ENCODE results near the gene ATP1A1. TPM values are rescaled to one million over a fixed set of nuclear protein-coding genes. Genes with fewer than 3 reads are reported as not detected.
A peak's percentile ranks its signal among the peaks of the same experiment; 100 is the strongest.

Gene ATP1A1
- total and polyA plus RNA-seq, 5 donors from 2014 or later: 52.4 to 228 (median 63.5) TPM

DNA sequence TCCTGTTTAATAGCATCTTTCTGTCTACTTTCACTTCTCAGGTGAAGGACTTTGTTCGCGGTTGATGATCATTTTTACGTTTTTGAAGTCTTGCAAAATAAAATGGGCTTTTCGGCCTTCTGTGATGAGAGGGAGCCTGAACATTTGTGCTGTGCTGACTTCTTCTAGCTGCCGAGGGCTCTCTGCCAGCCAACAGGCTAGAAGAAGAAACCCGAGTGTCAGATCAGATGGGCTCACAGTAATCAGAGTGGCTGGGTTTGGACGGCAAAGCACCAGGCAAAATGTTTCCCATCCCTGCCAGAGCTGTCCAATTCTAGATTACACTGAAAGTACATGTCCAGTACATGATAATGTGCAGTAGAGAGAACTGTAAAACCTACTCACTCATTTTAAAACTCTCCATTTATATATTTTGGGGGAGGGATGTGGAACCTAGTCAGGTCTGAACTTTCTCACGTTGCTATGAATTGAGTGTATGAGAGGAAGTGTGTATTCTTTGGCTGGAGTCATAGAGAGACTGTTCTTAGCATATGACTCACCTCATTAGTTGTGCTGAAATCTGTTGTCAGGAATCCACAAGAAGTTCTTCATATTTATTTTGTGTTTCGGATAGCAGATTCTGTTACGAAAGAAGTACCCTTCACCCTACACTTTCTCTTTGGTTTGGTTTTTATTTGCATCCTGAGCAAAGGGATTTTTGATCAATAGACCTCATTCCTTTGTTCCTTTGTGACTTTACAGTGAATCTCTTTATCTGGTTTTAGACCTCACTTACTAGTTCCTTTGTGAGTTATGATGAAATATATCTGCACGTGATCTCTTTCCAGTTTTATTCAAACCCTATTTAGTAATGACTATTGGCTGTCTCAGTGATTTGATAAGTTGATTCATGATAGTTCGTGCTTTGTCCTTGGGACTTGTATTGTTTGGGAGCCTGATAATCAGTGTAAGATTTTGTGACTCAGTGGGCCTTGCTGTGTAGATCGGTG, 4.8 kb downstream of the ATP1A1 start:
- Mint-ChIP-seq H3K27me3 (no peaks in the 10 kb centered on the region), H3K36me3 (peaks cover 4% of the 10 kb centered on the region), H3K4me3 (peak overlapping the region; percentile 87 to 99 (median 98)), H3K27ac (peak overlapping the region; percentile 96 to 98 (median 96)), H3K9me3 (no peaks in the 10 kb centered on the region), H3K4me1 (peaks cover 25 to 83% (median 69%) of the 10 kb centered on the region in 4 donors)
- ATAC-seq (ENCODE audit: low read depth in 2 of 2) (peak; percentile 76 to 78), DNase-seq (peak; percentile 27 to 87 (median 71))
- Histone ChIP-seq H3K36me3 (ENCODE audit: control insufficient read depth, insufficient read depth, low read length) (peaks cover 3% of the 10 kb centered on the region), H3K27ac (ENCODE audit: insufficient read depth, low read length, poor library complexity, severe bottlenecking) (peak overlapping the region; percentile 94), H3K4me1 (ENCODE audit: control insufficient read depth, insufficient read depth, low read length, poor library complexity, severe bottlenecking) (peaks cover 77% of the 10 kb centered on the region), H3K9me3 (ENCODE audit: control insufficient read depth in 2 of 2, low read length in 2 of 2) (no peaks in the 10 kb centered on the region), H3K27me3 (ENCODE audit: control insufficient read depth, insufficient read depth, low read length) (no peaks in the 10 kb centered on the region), H3K4me3 (ENCODE audit: low read depth, low read length) (peak overlapping the region; percentile 94)

DNA sequence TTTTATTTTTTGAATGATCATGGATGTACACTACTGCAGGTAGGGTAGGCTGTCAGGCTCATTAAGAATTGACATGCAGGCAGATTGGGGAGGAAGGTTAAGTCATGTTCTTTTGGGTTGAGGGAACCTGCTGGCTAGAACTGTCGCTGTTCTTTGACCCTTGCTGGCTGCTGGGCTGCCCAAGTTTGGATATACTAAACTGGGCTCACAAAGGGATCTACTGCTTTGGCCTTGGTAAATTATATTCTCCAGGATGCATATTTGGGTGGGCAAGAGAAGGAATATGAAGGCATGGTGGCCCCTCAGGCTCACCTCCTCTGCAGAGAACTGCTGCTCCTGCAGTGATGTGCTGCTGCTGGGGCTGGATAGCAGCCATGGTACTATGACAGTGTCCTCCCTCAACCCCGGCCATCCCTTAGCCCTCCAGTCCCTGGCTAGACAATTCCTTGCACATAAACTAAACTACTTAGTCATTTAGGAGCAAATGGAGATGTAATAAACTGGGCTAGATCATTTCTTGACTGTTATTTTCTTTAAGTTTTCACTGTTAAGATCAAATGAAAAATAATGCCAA, 6.1 kb downstream of the ATP1A1 start:
- ATAC-seq (ENCODE audit: low read depth in 2 of 2): no peak
- Mint-ChIP-seq H3K9me3 (no peaks in the 10 kb centered on the region), H3K36me3 (peaks cover 13% of the 10 kb centered on the region), H3K4me3 (peak overlapping the region; percentile 38 to 98 (median 84)), H3K27me3 (no peaks in the 10 kb centered on the region), H3K27ac (peak overlapping the region; percentile 89 to 96 (median 96)), H3K4me1 (peaks cover 25 to 97% (median 79%) of the 10 kb centered on the region in 4 donors)
- peak overlapping the region; percentile 94 for H3K27ac ChIP-seq (ENCODE audit: insufficient read depth, low read length, poor library complexity, severe bottlenecking)
- peak overlapping the region; percentile 94 for H3K4me3 ChIP-seq (ENCODE audit: low read depth, low read length)
- H3K4me1 ChIP-seq (ENCODE audit: control insufficient read depth, insufficient read depth, low read length, poor library complexity, severe bottlenecking): peaks cover 82% of the 10 kb centered on the region
- H3K27me3 ChIP-seq (ENCODE audit: control insufficient read depth, insufficient read depth, low read length): no peaks in the 10 kb centered on the region
- H3K36me3 ChIP-seq (ENCODE audit: control insufficient read depth, insufficient read depth, low read length): peaks cover 8% of the 10 kb centered on the region
- no peak for DNase-seq
- no peaks in the 10 kb centered on the region for H3K9me3 ChIP-seq (ENCODE audit: control insufficient read depth in 2 of 2, low read length in 2 of 2)

DNA sequence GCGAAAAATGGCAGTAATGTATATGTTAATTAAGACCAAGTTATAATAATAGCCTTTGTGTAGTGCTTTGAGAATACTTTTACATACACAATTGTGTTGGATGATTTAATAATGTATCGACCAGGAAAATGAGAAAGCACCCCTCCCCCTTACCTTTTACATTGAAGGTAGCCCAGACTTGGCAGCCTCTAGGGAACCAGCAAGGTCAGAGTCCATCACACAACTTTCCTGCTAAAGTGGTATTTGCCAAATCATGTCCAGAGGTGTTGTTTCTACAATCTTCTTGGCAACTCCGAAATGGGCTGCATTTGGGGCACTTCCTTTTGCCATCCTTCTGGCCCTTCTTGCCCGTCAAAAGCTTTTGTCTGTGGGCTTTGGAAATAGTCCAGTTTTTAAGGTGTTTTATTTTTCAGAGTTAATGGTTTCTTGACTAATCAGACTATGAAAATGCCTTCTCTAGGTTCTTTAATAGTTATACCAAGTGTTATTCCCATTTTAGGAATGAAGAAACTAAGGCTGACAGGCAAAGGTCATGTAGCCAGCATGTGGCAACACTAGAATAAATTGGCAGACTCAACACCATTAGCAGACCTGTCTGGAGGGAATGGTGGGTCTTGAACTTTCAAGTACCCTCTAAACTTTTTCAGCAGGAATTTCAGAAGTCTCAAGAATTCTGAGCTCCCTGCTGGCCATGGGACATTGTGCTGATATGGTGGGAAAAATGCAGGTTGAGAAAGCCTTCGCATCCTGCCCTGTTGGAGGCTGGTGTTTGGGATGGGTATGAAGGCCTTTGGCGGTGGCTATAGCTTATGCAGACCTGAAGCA, 6.8 kb downstream of the ATP1A1 start:
- Mint-ChIP-seq H3K27me3 (no peaks in the 10 kb centered on the region), H3K4me1 (peaks cover 25 to 99% (median 77%) of the 10 kb centered on the region in 4 donors), H3K9me3 (no peaks in the 10 kb centered on the region), H3K27ac (peak overlapping the region in 2 of 3 donors; percentile 89 to 96), H3K4me3 (peak overlapping the region; percentile 38 to 97 (median 54)), H3K36me3 (peaks cover 20% of the 10 kb centered on the region)
- DNase-seq: no peak
- Histone ChIP-seq H3K9me3 (ENCODE audit: control insufficient read depth in 2 of 2, low read length in 2 of 2) (no peaks in the 10 kb centered on the region), H3K4me3 (ENCODE audit: low read depth, low read length) (peak overlapping the region; percentile 94), H3K27me3 (ENCODE audit: control insufficient read depth, insufficient read depth, low read length) (no peaks in the 10 kb centered on the region), H3K36me3 (ENCODE audit: control insufficient read depth, insufficient read depth, low read length) (peaks cover 16% of the 10 kb centered on the region), H3K4me1 (ENCODE audit: control insufficient read depth, insufficient read depth, low read length, poor library complexity, severe bottlenecking) (peaks cover 74% of the 10 kb centered on the region), H3K27ac (ENCODE audit: insufficient read depth, low read length, poor library complexity, severe bottlenecking) (peak overlapping the region; percentile 30)
- ATAC-seq (ENCODE audit: low read depth in 2 of 2): no peak

DNA sequence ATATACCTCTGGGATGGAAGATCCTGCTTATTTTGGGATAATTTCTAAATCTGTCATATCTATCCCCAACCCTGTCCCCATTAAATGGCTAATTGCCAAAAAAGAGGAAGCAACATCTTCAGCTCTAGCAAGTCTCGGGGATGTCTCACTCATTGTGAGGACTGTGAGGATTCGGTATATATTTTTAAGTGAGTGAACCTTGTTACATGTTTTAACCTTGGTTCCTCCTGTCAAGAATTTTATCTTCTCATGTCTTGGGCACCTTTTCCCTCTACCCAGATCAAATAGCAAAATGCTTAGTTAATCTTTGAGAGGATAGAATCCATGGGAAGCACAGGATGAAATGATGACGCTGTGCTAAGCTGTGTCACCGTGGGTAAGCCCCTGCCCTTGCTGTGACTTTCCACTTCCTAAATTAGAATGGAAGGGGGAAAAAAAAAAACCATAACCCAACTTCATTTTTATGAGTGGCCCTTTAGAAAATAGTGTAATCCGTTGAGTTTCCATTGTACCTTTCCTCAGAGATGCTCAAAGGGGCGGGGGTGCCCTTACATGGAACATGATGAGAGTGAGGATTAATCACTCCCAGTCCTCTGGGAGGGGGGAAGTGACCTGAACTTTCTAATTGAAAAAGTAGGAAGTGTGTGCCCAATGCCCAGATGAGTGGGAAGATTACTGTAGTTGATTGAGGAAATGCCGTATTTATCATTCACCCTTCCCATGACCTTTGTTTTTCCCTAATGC, 7.6 kb downstream of the ATP1A1 start:
- Mint-ChIP-seq H3K4me1 (peaks cover 25 to 94% (median 75%) of the 10 kb centered on the region in 4 donors), H3K27ac (peak overlapping the region; percentile 26 to 83 (median 56)), H3K36me3 (peaks cover 21% of the 10 kb centered on the region), H3K27me3 (no peaks in the 10 kb centered on the region), H3K9me3 (no peaks in the 10 kb centered on the region), H3K4me3 (peak overlapping the region in 3 of 4 donors; percentile 27 to 97 (median 49))
- H3K27ac ChIP-seq (ENCODE audit: insufficient read depth, low read length, poor library complexity, severe bottlenecking): peak overlapping the region; percentile 30
- peaks cover 23% of the 10 kb centered on the region for H3K36me3 ChIP-seq (ENCODE audit: control insufficient read depth, insufficient read depth, low read length)
- no peak for ATAC-seq (ENCODE audit: low read depth in 2 of 2)
- peak overlapping the region; percentile 23 for H3K4me3 ChIP-seq (ENCODE audit: low read depth, low read length)
- H3K9me3 ChIP-seq (ENCODE audit: control insufficient read depth in 2 of 2, low read length in 2 of 2): no peaks in the 10 kb centered on the region
- H3K4me1 ChIP-seq (ENCODE audit: control insufficient read depth, insufficient read depth, low read length, poor library complexity, severe bottlenecking): peaks cover 68% of the 10 kb centered on the region
- DNase-seq: no peak
- no peaks in the 10 kb centered on the region for H3K27me3 ChIP-seq (ENCODE audit: control insufficient read depth, insufficient read depth, low read length)

DNA sequence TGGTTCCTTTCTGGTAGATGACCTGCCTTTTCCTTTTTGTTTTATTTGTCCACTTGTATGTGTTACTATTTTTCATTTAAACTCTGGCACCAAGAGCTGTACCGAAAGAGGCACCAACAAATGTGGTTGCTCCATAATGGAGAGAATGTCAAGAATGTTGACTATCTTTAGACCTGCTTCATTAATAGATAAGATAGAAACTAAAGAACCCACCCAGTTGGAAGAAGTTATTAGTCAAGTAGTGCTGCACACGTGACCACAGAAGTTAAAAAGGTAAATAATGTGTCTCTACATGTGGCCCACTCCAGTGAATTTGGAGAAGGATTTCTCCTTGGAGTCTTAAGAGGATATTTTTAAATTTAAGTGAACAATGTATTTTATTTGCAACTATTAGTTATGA, 9.3 kb downstream of the ATP1A1 start:
- Histone ChIP-seq H3K27me3 (ENCODE audit: control insufficient read depth, insufficient read depth, low read length) (no peaks in the 10 kb centered on the region), H3K4me3 (ENCODE audit: low read depth, low read length) (peak overlapping the region; percentile 20), H3K4me1 (ENCODE audit: control insufficient read depth, insufficient read depth, low read length, poor library complexity, severe bottlenecking) (peaks cover 52% of the 10 kb centered on the region), H3K36me3 (ENCODE audit: control insufficient read depth, insufficient read depth, low read length) (peaks cover 38% of the 10 kb centered on the region), H3K27ac (ENCODE audit: insufficient read depth, low read length, poor library complexity, severe bottlenecking) (no peak overlapping the region), H3K9me3 (ENCODE audit: control insufficient read depth in 2 of 2, low read length in 2 of 2) (no peaks in the 10 kb centered on the region)
- no peaks in the 10 kb centered on the region for H3K27me3 Mint-ChIP-seq
- peak overlapping the region in 2 of 3 donors; percentile 5 to 52 for H3K27ac Mint-ChIP-seq
- H3K4me3 Mint-ChIP-seq: peak overlapping the region in 2 of 4 donors; percentile 26 to 53
- no peak for ATAC-seq (ENCODE audit: low read depth in 2 of 2)
- peaks cover 27% of the 10 kb centered on the region for H3K36me3 Mint-ChIP-seq
- no peak for DNase-seq
- H3K9me3 Mint-ChIP-seq: no peaks in the 10 kb centered on the region
- H3K4me1 Mint-ChIP-seq: peaks cover 27 to 86% (median 65%) of the 10 kb centered on the region in 4 donors

DNA sequence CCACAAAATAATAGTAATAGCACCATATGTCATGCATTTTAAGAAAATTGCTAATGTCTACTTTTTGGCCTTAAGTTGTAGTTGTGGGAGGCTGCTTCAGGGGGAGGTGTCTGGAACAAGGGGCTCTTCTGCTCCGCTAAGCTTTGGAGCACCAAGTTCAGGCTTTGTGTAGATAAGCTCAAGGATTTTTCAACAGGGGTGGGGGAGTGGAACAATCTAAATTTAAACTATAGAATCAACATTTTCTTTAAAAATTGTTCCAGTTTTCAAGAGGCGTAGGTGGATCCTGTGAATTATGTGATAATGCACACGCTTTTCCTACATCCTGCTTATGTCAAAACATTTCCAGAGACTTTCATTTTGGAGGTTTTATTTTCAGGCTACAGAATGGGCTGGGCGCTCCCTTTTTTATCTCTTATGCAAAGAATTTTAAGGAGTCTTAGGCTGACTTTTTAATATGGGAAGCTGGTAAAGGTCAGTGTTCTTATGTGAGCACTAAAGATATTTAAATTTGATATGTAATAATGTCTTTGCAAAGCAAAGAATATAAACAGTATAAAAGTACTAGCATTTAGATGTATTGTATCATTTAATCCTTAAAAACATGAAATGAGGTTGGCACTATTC, 9.9 kb downstream of the ATP1A1 start:
- Histone ChIP-seq H3K27ac (ENCODE audit: insufficient read depth, low read length, poor library complexity, severe bottlenecking) (no peak overlapping the region), H3K27me3 (ENCODE audit: control insufficient read depth, insufficient read depth, low read length) (no peaks in the 10 kb centered on the region), H3K4me1 (ENCODE audit: control insufficient read depth, insufficient read depth, low read length, poor library complexity, severe bottlenecking) (peaks cover 47% of the 10 kb centered on the region), H3K4me3 (ENCODE audit: low read depth, low read length) (peak overlapping the region; percentile 20), H3K36me3 (ENCODE audit: control insufficient read depth, insufficient read depth, low read length) (peaks cover 44% of the 10 kb centered on the region), H3K9me3 (ENCODE audit: control insufficient read depth in 2 of 2, low read length in 2 of 2) (no peaks in the 10 kb centered on the region)
- H3K27ac Mint-ChIP-seq: peak overlapping the region; percentile 32 to 56 (median 52)
- no peaks in the 10 kb centered on the region for H3K9me3 Mint-ChIP-seq
- H3K36me3 Mint-ChIP-seq: peaks cover 32% of the 10 kb centered on the region
- no peak for ATAC-seq (ENCODE audit: low read depth in 2 of 2)
- peaks cover 27 to 86% (median 62%) of the 10 kb centered on the region in 4 donors for H3K4me1 Mint-ChIP-seq
- no peaks in the 10 kb centered on the region for H3K27me3 Mint-ChIP-seq
- no peak for DNase-seq
- peak overlapping the region in 2 of 4 donors; percentile 26 to 53 for H3K4me3 Mint-ChIP-seq
